Measurements from ENCODE around the gene CYP4V2. TPM values are rescaled to one million over a fixed set of nuclear protein-coding genes. Genes with fewer than 3 reads are reported as not detected.

The CYP4V2 gene
- total and polyA plus RNA-seq, 2 experiments from 2014 or later, result 1.5 to 3.1 TPM

GRCh38 chr4:186159613-186160012 is 31.8 kb upstream of the CYP4V2 start:
- H2AFZ ChIP-seq, result no peak overlapping the region
- H3K27ac Mint-ChIP-seq, result no peak overlapping the region
- no peak overlapping the region for H3K4me2 ChIP-seq
- H3K27ac ChIP-seq (ENCODE audit: low read depth), result no peak overlapping the region
- no peak for ATAC-seq
- H3K4me3 Mint-ChIP-seq, result no peak overlapping the region
- no peaks in the 10 kb centered on the region for H3K27me3 ChIP-seq (ENCODE audit: insufficient read depth)
- H3K4me3 ChIP-seq, result no peak overlapping the region
- 0 out of 2 replicates have a peak, but pooled peaks cover 4% of the 10 kb centered on the region for H3K4me1 ChIP-seq (ENCODE audit: insufficient read depth)
- H3K36me3 Mint-ChIP-seq (ENCODE audit: low read depth), result peaks cover 11% of the 10 kb centered on the region
- no peaks in the 10 kb centered on the region for H3K9me2 ChIP-seq (ENCODE audit: insufficient read depth)
- no peaks in the 10 kb centered on the region; the same call in 1 of the 2 replicates for H4K20me1 ChIP-seq (replicated peaks; ENCODE audit: insufficient read depth)
- no peaks in the 10 kb centered on the region for H3K27me3 Mint-ChIP-seq (ENCODE audit: insufficient read depth, low read depth, poor library complexity)
- peak; percentile 6 for DNase-seq (ENCODE audit: low spot score)
- peaks cover 10% of the 10 kb centered on the region for H3K4me1 Mint-ChIP-seq
- no peaks in the 10 kb centered on the region for H3K9me3 Mint-ChIP-seq
- H3K79me2 ChIP-seq (replicated peaks; ENCODE audit: insufficient read depth), result no peaks in the 10 kb centered on the region
- no peaks in the 10 kb centered on the region for H3K36me3 ChIP-seq (ENCODE audit: insufficient read depth)
- H3F3A ChIP-seq (replicated peaks; ENCODE audit: low read depth), result peaks cover 10% of the 10 kb centered on the region; the same call in 1 of the 2 replicates
- TF ChIP-seq CTCF (conservative IDR thresholded peaks at IDR 0.05; ENCODE audit: low read depth in 2 of 2) (peak in 1 of 2 experiments; percentile 19; a peak in 2 of 4 replicates), ZNF114 (CRISPR knock-in tag; IDR thresholded peaks at IDR 0.05) (no peak)

DNA sequence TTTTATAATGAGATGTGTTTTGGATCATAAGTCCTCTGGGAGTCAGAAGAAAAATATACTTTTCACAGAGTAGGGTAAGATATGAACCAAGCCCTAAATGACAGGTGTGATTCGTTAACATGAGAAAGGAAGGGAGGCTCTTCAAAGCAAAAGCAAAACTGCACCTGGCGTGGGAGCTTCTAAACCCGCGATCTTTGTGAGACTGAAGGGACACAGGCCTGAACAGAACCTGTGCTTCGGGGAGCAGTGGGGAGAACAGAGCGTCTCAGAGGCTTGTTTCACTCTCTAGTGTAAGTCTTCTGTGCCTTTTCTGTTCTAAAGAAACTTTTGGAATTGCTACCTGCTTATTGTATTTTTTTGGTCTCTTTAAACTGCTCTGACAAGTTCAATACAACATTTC is 30.2 kb upstream of the CYP4V2 start:
- TF ChIP-seq EZH2phosphoT487 (IDR thresholded peaks at IDR 0.05; ENCODE audit: unreplicated experiment) (no peak), CREB1 (CRISPR knock-in tag; IDR thresholded peaks at IDR 0.05; ENCODE audit: low read depth) (no peak), ZNF331 (CRISPR knock-in tag; IDR thresholded peaks at IDR 0.05; ENCODE audit: low read depth) (no peak), CTCF (conservative IDR thresholded peaks at IDR 0.05; ENCODE audit: low read depth in 2 of 2) (no peak)

More for the DNA sequence above, 30.2 kb upstream of the CYP4V2 start:
- no peaks in the 10 kb centered on the region for H3K27me3 ChIP-seq (ENCODE audit: insufficient read depth)
- Mint-ChIP-seq H3K4me3 (no peak overlapping the region), H3K4me1 (peaks cover 15% of the 10 kb centered on the region), H3K27me3 (ENCODE audit: insufficient read depth, low read depth, poor library complexity) (no peaks in the 10 kb centered on the region), H3K9me3 (no peaks in the 10 kb centered on the region), H3K27ac (peak overlapping the region; percentile 42; the same call in 1 of the 2 replicates), H3K36me3 (ENCODE audit: low read depth) (peaks cover 5% of the 10 kb centered on the region)
- no peak overlapping the region for H3K4me2 ChIP-seq
- no peaks in the 10 kb centered on the region for H3K36me3 ChIP-seq (ENCODE audit: insufficient read depth)
- no peaks in the 10 kb centered on the region for H3K79me2 ChIP-seq (replicated peaks; ENCODE audit: insufficient read depth)
- ATAC-seq, result no peak
- peak; percentile 45 for DNase-seq (ENCODE audit: low spot score)
- H3K4me1 ChIP-seq (ENCODE audit: insufficient read depth), result 0 out of 2 replicates have a peak, but pooled peaks cover 4% of the 10 kb centered on the region
- no peak overlapping the region for H3K27ac ChIP-seq (ENCODE audit: low read depth)
- no peaks in the 10 kb centered on the region for H3K9me2 ChIP-seq (ENCODE audit: insufficient read depth)
- H3K4me3 ChIP-seq, result no peak overlapping the region
- H4K20me1 ChIP-seq (replicated peaks; ENCODE audit: insufficient read depth), result no peaks in the 10 kb centered on the region
- H2AFZ ChIP-seq, result no peak overlapping the region
- peaks cover 10% of the 10 kb centered on the region; the same call in 1 of the 2 replicates for H3F3A ChIP-seq (replicated peaks; ENCODE audit: low read depth)
